ENCODE data around the gene NOP56.

- TF ChIP-seq POLR2A (IDR thresholded peaks at IDR 0.05): no peak
- no peak for TF ChIP-seq CTCF (IDR thresholded peaks at IDR 0.05)
- no peak for TF ChIP-seq POLR2AphosphoS5 (IDR thresholded peaks at IDR 0.05)
These were observed 45.3 kb downstream of the NOP56 start for GRCh38 chr20:2697768-2698167.
